Heart left ventricle (tissue), 13 donors: ENCODE data around the gene CLCN4.

Experiments used
- CTCF ChIP-seq, 12 donors: fragments of 200-600 bp; sonication (generic) in 4 of 12; IDR thresholded peaks; one replicate each; pipeline versions ENCODE4 v1.5.0 to v1.8.0; 2018 to 2022; ENCODE audit warnings: antibody characterized with exemption in 12 of 12, mild to moderate bottlenecking in 5 of 12
- POLR2A ChIP-seq, 2 donors: fragments of 450-650 bp; IDR thresholded peaks; one replicate each; pipeline ENCODE4 v1.6.1; 2017; ENCODE audit warnings: antibody characterized with exemption in 2 of 2, mild to moderate bottlenecking in 2 of 2, moderate library complexity in 2 of 2
- donor health status: ischemic (EF 13 %, LVEDD 7.1; RV severe dilation, severe dysfunction).
- donor health status: DM: no; HTN: yes; CAD: no.
- donor health status: DM: no; HTN: no; CAD: no.
- donor health status: ischemic (EF 25% LVEDD 6.9; RV normal size, moderate dysfunction).
- donor health status: ischemic (EF 25% LVEDD 5.7; RV mildly dilated, moderate dysfunction).
- donor health status: ischemic (EF 35%, LVEDD 5.7; RV mildly dilated, moderate dysfunction).
- donor health status: nonischemic (EF 11% LVEDD 7.7; RV severe dilation, severe dysfunction).
- donor health status: DM: yes; HTN: yes; CAD: no.
- donor health status: PGD.
- donor health status: ischemic (EF 29% LVEDD 5.4; RV normal size, mild dysfunction).
- donor health status: nonischemic (EF 23%, LVEDD 6.1; RV moderate dilation, normal function).

- TF ChIP-seq POLR2A (IDR thresholded peaks at IDR 0.05) (no peak), CTCF (IDR thresholded peaks at IDR 0.05) (no peak)
Observed at GRCh38 chrX:10184411-10184810, 27.6 kb downstream of the CLCN4 start.
